ENCODE measurements around the gene TRAPPC3L.

DNA sequence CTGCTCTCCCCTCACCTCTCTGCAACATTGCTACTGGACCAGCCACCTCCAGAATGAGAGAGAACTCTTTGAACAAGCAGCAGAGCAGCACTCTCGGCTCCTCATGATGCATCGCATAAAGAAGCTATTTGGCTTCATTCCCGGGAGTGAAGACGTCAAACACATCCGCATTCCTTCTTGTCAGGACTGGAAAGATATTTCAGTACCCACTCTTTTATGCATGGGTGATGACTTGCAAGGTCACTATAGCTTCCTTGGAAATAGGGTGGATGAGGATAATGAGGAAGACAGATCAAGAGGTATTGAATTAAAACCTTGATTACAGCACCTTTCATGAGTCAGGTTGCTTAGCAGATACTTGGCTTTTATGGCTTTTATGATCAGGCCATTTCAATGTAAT, 12.4 kb upstream of the TRAPPC3L start:
- TF ChIP-seq, protein P1, sequence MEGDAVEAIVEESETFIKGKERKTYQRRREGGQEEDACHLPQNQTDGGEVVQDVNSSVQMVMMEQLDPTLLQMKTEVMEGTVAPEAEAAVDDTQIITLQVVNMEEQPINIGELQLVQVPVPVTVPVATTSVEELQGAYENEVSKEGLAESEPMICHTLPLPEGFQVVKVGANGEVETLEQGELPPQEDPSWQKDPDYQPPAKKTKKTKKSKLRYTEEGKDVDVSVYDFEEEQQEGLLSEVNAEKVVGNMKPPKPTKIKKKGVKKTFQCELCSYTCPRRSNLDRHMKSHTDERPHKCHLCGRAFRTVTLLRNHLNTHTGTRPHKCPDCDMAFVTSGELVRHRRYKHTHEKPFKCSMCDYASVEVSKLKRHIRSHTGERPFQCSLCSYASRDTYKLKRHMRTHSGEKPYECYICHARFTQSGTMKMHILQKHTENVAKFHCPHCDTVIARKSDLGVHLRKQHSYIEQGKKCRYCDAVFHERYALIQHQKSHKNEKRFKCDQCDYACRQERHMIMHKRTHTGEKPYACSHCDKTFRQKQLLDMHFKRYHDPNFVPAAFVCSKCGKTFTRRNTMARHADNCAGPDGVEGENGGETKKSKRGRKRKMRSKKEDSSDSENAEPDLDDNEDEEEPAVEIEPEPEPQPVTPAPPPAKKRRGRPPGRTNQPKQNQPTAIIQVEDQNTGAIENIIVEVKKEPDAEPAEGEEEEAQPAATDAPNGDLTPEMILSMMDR (IDR thresholded peaks at IDR 0.05 in 4 of 5, conservative IDR thresholded peaks at IDR 0.05 in 1 of 5): no peak
- TF ChIP-seq POLR2A (IDR thresholded peaks at IDR 0.05): peak in 1 of 2 donors; percentile 32

Data from gastrocnemius medialis (tissue), 4 donors.